Gastrocnemius medialis (tissue), 4 donors: ENCODE data around the gene JDP2. TPM values are rescaled to one million over a fixed set of nuclear protein-coding genes. Genes with fewer than 3 reads are reported as not detected.

ENCODE experiments used
- ATAC-seq, 2 donors: fragments of 150-250 bp; one replicate each; pipeline ENCODE4 v1.9.1; 2016
- DNase-seq, 2 donors: peaks; one replicate each; pipeline ENCODE4 v3.0.0-alpha.2; 2019
- H3K27ac ChIP-seq, 4 donors: fragments of 200-600 bp; sonication (generic); 1 replicate in 1 of 4; 2 replicates in 3 of 4; pipeline ENCODE4 v1.5.1; 2016 to 2018; ENCODE audit warnings: mild to moderate bottlenecking in 2 of 4, moderate library complexity in 1 of 4
- H3K27me3 ChIP-seq, 3 donors: fragments of 200-600 bp; sonication (generic) in 2 of 3; 1 replicate in 1 of 3; 2 replicates in 2 of 3; pipeline versions ENCODE4 v1.5.1 to v1.6.0; 2016 to 2019; ENCODE audit warnings: mild to moderate bottlenecking in 1 of 3, moderate library complexity in 1 of 3
- H3K36me3 ChIP-seq, 2 donors: fragments of 200-600 bp; sonication (generic) in 1 of 2; one replicate each; pipeline ENCODE4 v1.5.1; 2017 to 2018
- H3K4me1 ChIP-seq, 2 donors: fragments of 200-600 bp; sonication (generic) in 1 of 2; one replicate each; pipeline ENCODE4 v1.5.1; 2016 to 2017; ENCODE audit warnings: mild to moderate bottlenecking in 2 of 2
- H3K4me3 ChIP-seq, 4 donors: fragments of 200-600 bp; sonication (generic) in 3 of 4; 1 replicate in 1 of 4; 2 replicates in 3 of 4; pipeline ENCODE4 v1.5.1; 2016 to 2019; ENCODE audit warnings: mild to moderate bottlenecking in 2 of 4
- H3K9me3 ChIP-seq, 3 donors: fragments of 200-600 bp; sonication (generic) in 2 of 3; 1 replicate in 1 of 3; 2 replicates in 2 of 3; pipeline ENCODE4 v1.5.1; 2016 to 2019
- POLR2A ChIP-seq, 2 donors: fragments of 450-650 bp; IDR thresholded peaks; one replicate each; pipeline ENCODE4 v1.6.1; 2017; ENCODE audit warnings: antibody characterized with exemption in 2 of 2, mild to moderate bottlenecking in 2 of 2, moderate library complexity in 2 of 2
- in situ Hi-C, 4 donors: fragments of 200-750 bp; cut with MboI; loops; one replicate each; pipeline versions ENCODE4 v1.15.0 to v1.8.0; 2017; ENCODE audit warnings: low sequenced_read_pairs in 4 of 4
- intact Hi-C: fragments of 100-400 bp; cut with DNase I; formaldehyde crosslinking; loops from one replicate; pipeline ENCODE4 v1.15.1; 2023; ENCODE audit warnings: low total_unique reads
- total RNA-seq, 4 donors: library from RNA; depleted of rRNA; stranded (reverse); fragments of >200 nt; gene quantifications; one replicate each; pipeline versions ENCODE4 v1.1.0 to v1.2.3, GENCODE V29; 2016
- TF ChIP-seq, protein P1 (sequence below), 5 experiments: fragments of 450-650 bp in 3 of 5; fragments of 200-600 bp in 2 of 5; sonication (generic) in 2 of 5; IDR thresholded peaks in 4 of 5; conservative IDR thresholded peaks in 1 of 5; 1 replicate in 4 of 5; 2 replicates in 1 of 5; pipeline ENCODE4 v1.5.1; 2016 to 2019; ENCODE audit warnings: antibody characterized with exemption in 5 of 5, mild to moderate bottlenecking in 3 of 5, moderate library complexity in 3 of 5

Gene JDP2
- total RNA-seq, 4 donors from 2014 or later = 17.3 to 80.2 (median 31.7) TPM

GRCh38 chr14:75467763-75468162, 39.9 kb downstream of the JDP2 start:
- in situ Hi-C loops = no loop called here
- DNase-seq (no peak), ATAC-seq (no peak)
- peaks cover 28 to 35% of the 10 kb centered on the region in 2 donors for H3K4me1 ChIP-seq
- H3K27ac ChIP-seq = peak overlapping the region; percentile 74 to 87 (median 80)
- TF ChIP-seq, protein P1, sequence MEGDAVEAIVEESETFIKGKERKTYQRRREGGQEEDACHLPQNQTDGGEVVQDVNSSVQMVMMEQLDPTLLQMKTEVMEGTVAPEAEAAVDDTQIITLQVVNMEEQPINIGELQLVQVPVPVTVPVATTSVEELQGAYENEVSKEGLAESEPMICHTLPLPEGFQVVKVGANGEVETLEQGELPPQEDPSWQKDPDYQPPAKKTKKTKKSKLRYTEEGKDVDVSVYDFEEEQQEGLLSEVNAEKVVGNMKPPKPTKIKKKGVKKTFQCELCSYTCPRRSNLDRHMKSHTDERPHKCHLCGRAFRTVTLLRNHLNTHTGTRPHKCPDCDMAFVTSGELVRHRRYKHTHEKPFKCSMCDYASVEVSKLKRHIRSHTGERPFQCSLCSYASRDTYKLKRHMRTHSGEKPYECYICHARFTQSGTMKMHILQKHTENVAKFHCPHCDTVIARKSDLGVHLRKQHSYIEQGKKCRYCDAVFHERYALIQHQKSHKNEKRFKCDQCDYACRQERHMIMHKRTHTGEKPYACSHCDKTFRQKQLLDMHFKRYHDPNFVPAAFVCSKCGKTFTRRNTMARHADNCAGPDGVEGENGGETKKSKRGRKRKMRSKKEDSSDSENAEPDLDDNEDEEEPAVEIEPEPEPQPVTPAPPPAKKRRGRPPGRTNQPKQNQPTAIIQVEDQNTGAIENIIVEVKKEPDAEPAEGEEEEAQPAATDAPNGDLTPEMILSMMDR (IDR thresholded peaks at IDR 0.05 in 4 of 5, conservative IDR thresholded peaks at IDR 0.05 in 1 of 5) = no peak
- no peak for TF ChIP-seq POLR2A (IDR thresholded peaks at IDR 0.05)
- H3K9me3 ChIP-seq = no peaks in the 10 kb centered on the region
- intact Hi-C loops = no loop called here
- H3K4me3 ChIP-seq = no peak overlapping the region
- no peaks in the 10 kb centered on the region for H3K27me3 ChIP-seq
- peaks cover 0 to 40% of the 10 kb centered on the region in 2 donors for H3K36me3 ChIP-seq

DNA sequence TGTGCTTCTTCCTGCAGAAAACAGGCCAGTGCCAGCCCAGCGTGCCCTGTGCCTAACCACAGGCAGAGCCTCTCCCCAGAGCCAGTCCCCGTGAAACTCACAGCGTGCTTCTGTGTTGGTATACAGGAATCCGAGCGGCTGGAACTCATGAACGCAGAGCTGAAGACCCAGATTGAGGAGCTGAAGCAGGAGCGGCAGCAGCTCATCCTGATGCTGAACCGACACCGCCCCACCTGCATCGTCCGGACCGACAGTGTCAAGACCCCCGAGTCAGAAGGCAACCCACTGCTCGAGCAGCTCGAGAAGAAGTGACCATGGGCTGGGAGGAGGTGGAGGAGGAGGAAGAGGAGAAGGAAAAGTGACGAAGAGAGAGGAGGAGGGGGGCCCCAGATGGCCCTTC, 41.3 kb downstream of the JDP2 start:
- ATAC-seq = no peak
- DNase-seq = no peak
- TF ChIP-seq, protein P1 (IDR thresholded peaks at IDR 0.05 in 4 of 5, conservative IDR thresholded peaks at IDR 0.05 in 1 of 5) = no peak
- no peak for TF ChIP-seq POLR2A (IDR thresholded peaks at IDR 0.05)
- in situ Hi-C loops (no loop called here), intact Hi-C loops (no loop called here)
- H3K4me1 ChIP-seq = peaks cover 28 to 35% of the 10 kb centered on the region in 2 donors
- no peaks in the 10 kb centered on the region for H3K27me3 ChIP-seq
- H3K27ac ChIP-seq = peak overlapping the region; percentile 74 to 87 (median 80)
- no peaks in the 10 kb centered on the region for H3K9me3 ChIP-seq
- peaks cover 0 to 46% of the 10 kb centered on the region in 2 donors for H3K36me3 ChIP-seq
- H3K4me3 ChIP-seq = no peak overlapping the region

DNA sequence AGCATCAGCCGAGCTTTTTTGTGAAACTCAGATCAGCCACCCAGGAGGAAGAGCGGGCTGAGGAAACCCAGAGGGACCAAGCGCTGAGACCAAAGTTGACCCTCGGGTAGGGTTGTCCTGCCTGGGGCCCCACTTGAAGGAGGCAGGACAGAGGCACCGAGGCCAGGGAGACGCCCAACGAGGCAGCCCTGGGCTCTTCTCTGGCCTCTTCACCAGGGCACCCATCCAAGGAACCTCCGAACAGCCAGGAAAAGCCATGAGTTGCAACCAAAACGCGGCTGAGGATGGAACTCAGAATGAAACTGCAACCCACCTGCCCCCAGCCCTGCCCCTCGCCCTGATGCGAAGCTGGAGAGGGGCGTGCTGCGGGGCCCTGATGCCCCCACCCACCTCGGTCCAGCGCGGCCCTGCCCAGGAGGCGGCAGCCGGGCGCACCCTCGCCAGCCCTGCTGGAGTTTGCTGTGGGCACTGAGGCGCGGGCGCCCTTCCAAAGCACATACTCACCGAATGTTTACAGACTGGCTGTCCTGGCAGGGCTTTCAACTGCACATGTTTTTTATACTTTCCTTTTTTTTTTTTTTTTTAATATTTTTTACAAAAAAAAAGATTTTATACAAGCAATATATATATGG, 41.9 kb downstream of the JDP2 start:
- Histone ChIP-seq H3K9me3 (no peaks in the 10 kb centered on the region), H3K36me3 (peaks cover 0 to 46% of the 10 kb centered on the region in 2 donors), H3K4me1 (peaks cover 28 to 30% of the 10 kb centered on the region in 2 donors), H3K4me3 (no peak overlapping the region), H3K27ac (peak overlapping the region; percentile 24 to 87 (median 77)), H3K27me3 (no peaks in the 10 kb centered on the region)
- no peak for DNase-seq
- intact Hi-C loops (no loop called here), in situ Hi-C loops (no loop called here)
- no peak for TF ChIP-seq POLR2A (IDR thresholded peaks at IDR 0.05)
- TF ChIP-seq, protein P1 (IDR thresholded peaks at IDR 0.05 in 4 of 5, conservative IDR thresholded peaks at IDR 0.05 in 1 of 5) = no peak
- no peak for ATAC-seq

DNA sequence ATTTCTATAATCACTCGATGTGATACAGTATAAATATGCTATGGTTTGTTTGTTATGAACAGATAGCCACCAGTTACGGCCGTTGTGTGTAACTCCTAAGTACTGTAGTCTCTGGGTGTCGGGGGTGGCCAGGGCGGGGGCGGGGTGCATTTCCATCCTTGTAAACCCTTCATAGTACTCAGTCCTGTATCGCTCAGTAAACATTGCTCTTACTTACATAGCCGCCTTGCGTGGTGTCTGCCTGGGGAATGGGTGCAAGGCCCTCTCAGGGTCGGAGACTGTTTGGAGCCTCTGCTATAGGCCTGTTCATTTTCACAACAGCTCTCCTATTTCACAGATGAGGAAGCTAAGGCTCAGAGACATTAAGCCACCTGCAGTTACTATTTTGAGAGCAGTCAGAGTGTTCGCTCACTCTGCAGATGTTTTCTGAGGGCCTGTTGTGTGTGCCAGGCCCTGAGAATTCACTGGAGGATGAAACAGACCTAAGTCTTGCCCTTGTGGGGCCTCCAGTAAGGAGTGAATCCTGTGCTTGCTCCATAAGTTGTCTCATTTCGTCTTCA, 42.5 kb downstream of the JDP2 start:
- peak; percentile 14 to 22 for ATAC-seq
- no peak for TF ChIP-seq POLR2A (IDR thresholded peaks at IDR 0.05)
- TF ChIP-seq, protein P1 (IDR thresholded peaks at IDR 0.05 in 4 of 5, conservative IDR thresholded peaks at IDR 0.05 in 1 of 5) = no peak
- Histone ChIP-seq H3K4me3 (no peak overlapping the region), H3K4me1 (peaks cover 24 to 26% of the 10 kb centered on the region in 2 donors), H3K27ac (peak overlapping the region; percentile 31 to 87 (median 59)), H3K9me3 (no peaks in the 10 kb centered on the region), H3K27me3 (no peaks in the 10 kb centered on the region), H3K36me3 (peaks cover 0 to 46% of the 10 kb centered on the region in 2 donors)
- no peak for DNase-seq
- intact Hi-C loops (no loop called here), in situ Hi-C loops (no loop called here)
